Prostate gland (tissue), 2 donors: ENCODE measurements around the gene RGS7. TPM values are rescaled to one million over a fixed set of nuclear protein-coding genes. Genes with fewer than 3 reads are reported as not detected.

ENCODE experiments used
- DNase-seq: peaks from one replicate; pipeline ENCODE4 v3.0.0-alpha.2; 2019; ENCODE audit warnings: low spot score
- H3K27ac ChIP-seq, 2 donors: fragments of 200-600 bp; sonication (generic); 2 replicates each; pipeline ENCODE4 v1.5.1; 2017 to 2019
- H3K27me3 ChIP-seq: fragments of 200-600 bp; sonication (generic); replicated peaks from 2 replicates; pipeline ENCODE4 v1.5.1; 2019; ENCODE audit not compliant: insufficient read depth
- H3K36me3 ChIP-seq, 2 donors: fragments of 200-600 bp; sonication (generic); 1 replicate in 1 of 2; 2 replicates in 1 of 2; pipeline versions ENCODE4 v1.5.1 to v1.8.1; 2017 to 2019
- H3K4me1 ChIP-seq: fragments of 200-600 bp; sonication (generic); replicated peaks from 2 replicates; pipeline ENCODE4 v1.5.1; 2019
- H3K4me3 ChIP-seq, 2 donors: fragments of 200-600 bp; sonication (generic); 2 replicates each; pipeline ENCODE4 v1.5.1; 2017 to 2019
- H3K9me3 ChIP-seq: fragments of 200-600 bp; sonication (generic); 2 replicates; pipeline ENCODE4 v1.5.1; 2017
- POLR2A ChIP-seq: fragments of 450-650 bp; IDR thresholded peaks from one replicate; pipeline ENCODE4 v1.6.1; 2016; ENCODE audit warnings: antibody characterized with exemption, mild to moderate bottlenecking
- POLR2AphosphoS5 ChIP-seq: sonication (generic); formaldehyde crosslinking; IDR thresholded peaks from one replicate; pipeline ENCODE4 v1.6.1; 2017; ENCODE audit warnings: antibody characterized with exemption
- WGBS: methylation state at CpG from one replicate; pipeline ENCODE4 v1.1.5; 2018; 5-methylcytosine and 5-hydroxymethylcytosine counted together
- intact Hi-C: fragments of 100-400 bp; cut with DNase I; formaldehyde crosslinking; loops from one replicate; pipeline ENCODE4 v1.14.2; 2022
- total RNA-seq, 2 donors: library from RNA; depleted of rRNA; stranded (reverse); fragments of >200 nt; gene quantifications; one replicate each; pipeline ENCODE4 v1.1.0, GENCODE V29; 2016
- TF ChIP-seq, protein P1 (sequence below), 4 experiments: fragments of 200-600 bp in 2 of 4; fragments of 450-650 bp in 2 of 4; sonication (generic) in 2 of 4; IDR thresholded peaks; 1 replicate in 3 of 4; 2 replicates in 1 of 4; pipeline ENCODE4 v1.5.1; 2016 to 2019; ENCODE audit warnings: antibody characterized with exemption in 4 of 4, mild to moderate bottlenecking in 2 of 4, moderate library complexity in 2 of 4

The RGS7 gene
- total RNA-seq, 2 donors from 2014 or later, result 0.32 to 1.3 TPM

GRCh38 chr1:240794046-240794843 lies 562.8 kb downstream of the RGS7 start:
- WGBS, result 61% methylated on average over 6 of the region's 6 CpGs
- no peak for DNase-seq
- Histone ChIP-seq H3K27ac (no peak overlapping the region), H3K36me3 (no peaks in the 10 kb centered on the region), H3K4me3 (no peak overlapping the region), H3K27me3 (no peaks in the 10 kb centered on the region), H3K9me3 (no peaks in the 10 kb centered on the region), H3K4me1 (no peaks in the 10 kb centered on the region)
- intact Hi-C loops, result no loop called here
- TF ChIP-seq, protein P1, sequence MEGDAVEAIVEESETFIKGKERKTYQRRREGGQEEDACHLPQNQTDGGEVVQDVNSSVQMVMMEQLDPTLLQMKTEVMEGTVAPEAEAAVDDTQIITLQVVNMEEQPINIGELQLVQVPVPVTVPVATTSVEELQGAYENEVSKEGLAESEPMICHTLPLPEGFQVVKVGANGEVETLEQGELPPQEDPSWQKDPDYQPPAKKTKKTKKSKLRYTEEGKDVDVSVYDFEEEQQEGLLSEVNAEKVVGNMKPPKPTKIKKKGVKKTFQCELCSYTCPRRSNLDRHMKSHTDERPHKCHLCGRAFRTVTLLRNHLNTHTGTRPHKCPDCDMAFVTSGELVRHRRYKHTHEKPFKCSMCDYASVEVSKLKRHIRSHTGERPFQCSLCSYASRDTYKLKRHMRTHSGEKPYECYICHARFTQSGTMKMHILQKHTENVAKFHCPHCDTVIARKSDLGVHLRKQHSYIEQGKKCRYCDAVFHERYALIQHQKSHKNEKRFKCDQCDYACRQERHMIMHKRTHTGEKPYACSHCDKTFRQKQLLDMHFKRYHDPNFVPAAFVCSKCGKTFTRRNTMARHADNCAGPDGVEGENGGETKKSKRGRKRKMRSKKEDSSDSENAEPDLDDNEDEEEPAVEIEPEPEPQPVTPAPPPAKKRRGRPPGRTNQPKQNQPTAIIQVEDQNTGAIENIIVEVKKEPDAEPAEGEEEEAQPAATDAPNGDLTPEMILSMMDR (IDR thresholded peaks at IDR 0.05), result no peak
- TF ChIP-seq POLR2AphosphoS5 (no peak), POLR2A (no peak)

- no peaks in the 10 kb centered on the region for H3K36me3 ChIP-seq
- H3K9me3 ChIP-seq, result no peaks in the 10 kb centered on the region
- intact Hi-C loops, result no loop called here
- 82% methylated on average over 5 of the region's 5 CpGs for WGBS
- H3K27me3 ChIP-seq, result no peaks in the 10 kb centered on the region
- no peaks in the 10 kb centered on the region for H3K4me1 ChIP-seq
- no peak for DNase-seq
- H3K4me3 ChIP-seq, result no peak overlapping the region
- no peak overlapping the region for H3K27ac ChIP-seq
- TF ChIP-seq POLR2AphosphoS5 (no peak), POLR2A (no peak)
- TF ChIP-seq, protein P1 (IDR thresholded peaks at IDR 0.05), result no peak
Observed at GRCh38 chr1:240792915-240793529, 564.0 kb downstream of the RGS7 start.

DNA sequence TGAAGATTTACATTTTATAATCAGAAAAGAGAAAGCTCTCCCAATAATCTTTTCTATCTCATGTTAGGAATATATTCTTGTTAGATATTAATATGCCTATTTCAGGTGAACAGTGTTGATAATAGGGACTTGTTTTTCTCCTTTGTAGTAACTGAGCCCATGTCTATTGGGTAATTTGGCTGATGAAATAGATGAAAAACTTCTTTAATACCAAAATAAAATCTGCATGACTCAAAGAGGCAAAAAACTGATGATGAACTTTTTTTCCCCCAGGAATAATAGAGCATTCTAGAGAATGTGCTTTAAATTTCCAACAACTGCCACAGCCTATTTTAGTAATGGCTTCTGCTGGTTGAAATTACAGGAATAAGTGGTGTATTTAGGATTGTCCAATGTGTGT lies 566.1 kb downstream of the RGS7 start:
- no peak overlapping the region for H3K27ac ChIP-seq
- H3K9me3 ChIP-seq, result no peaks in the 10 kb centered on the region
- H3K27me3 ChIP-seq, result no peaks in the 10 kb centered on the region
- H3K4me1 ChIP-seq, result no peaks in the 10 kb centered on the region
- H3K36me3 ChIP-seq, result no peaks in the 10 kb centered on the region
- no peak overlapping the region for H3K4me3 ChIP-seq
- TF ChIP-seq POLR2A (no peak), POLR2AphosphoS5 (no peak)
- TF ChIP-seq, protein P1 (IDR thresholded peaks at IDR 0.05), result no peak
- intact Hi-C loops, result no loop called here
- no peak for DNase-seq

DNA sequence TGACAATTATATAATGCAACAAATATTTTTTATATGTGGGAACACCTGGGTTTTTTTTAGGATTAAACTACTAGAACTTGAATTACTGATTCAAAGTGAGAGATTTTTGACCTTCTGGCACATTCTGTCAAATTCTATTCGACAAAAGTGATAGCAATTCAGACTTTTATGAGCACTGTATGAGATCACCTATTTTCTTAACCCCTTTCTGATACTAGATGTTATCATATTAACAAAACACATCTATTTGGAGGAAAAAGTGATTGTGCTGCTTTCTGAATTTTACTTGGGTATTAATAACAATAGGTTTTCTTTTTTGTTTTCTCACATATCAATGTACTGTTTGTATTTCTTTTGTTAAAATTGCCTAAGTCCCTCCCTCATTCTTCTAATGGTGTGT lies 570.1 kb downstream of the RGS7 start:
- Histone ChIP-seq H3K9me3 (no peaks in the 10 kb centered on the region), H3K27me3 (no peaks in the 10 kb centered on the region), H3K4me1 (no peaks in the 10 kb centered on the region), H3K36me3 (no peaks in the 10 kb centered on the region), H3K4me3 (no peak overlapping the region), H3K27ac (no peak overlapping the region)
- no peak for DNase-seq
- no peak for TF ChIP-seq POLR2AphosphoS5
- no peak for TF ChIP-seq POLR2A
- TF ChIP-seq, protein P1 (IDR thresholded peaks at IDR 0.05), result no peak
- intact Hi-C loops, result no loop called here
- WGBS, result 23% methylated on average over 1 of the region's 1 CpG

- 78% methylated on average over 2 of the region's 2 CpGs for WGBS
- no peak for DNase-seq
- intact Hi-C loops, result no loop called here
Observed at GRCh38 chr1:240784776-240785175, 572.2 kb downstream of the RGS7 start.

More at GRCh38 chr1:240784776-240785175, 572.2 kb downstream of the RGS7 start:
- Histone ChIP-seq H3K27me3 (no peaks in the 10 kb centered on the region), H3K4me3 (no peak overlapping the region), H3K4me1 (no peaks in the 10 kb centered on the region), H3K36me3 (no peaks in the 10 kb centered on the region), H3K27ac (no peak overlapping the region), H3K9me3 (no peaks in the 10 kb centered on the region)
- TF ChIP-seq, protein P1 (IDR thresholded peaks at IDR 0.05), result no peak
- TF ChIP-seq POLR2A (no peak), POLR2AphosphoS5 (no peak)
